GM20000 (cell line): Measurements from ENCODE around the gene RALB.

Experiments used
- DNase-seq: peaks from one replicate; pipeline ENCODE4 v3.0.0; 2012; ENCODE audit warnings: low spot score
- TF ChIP-seq, protein P1 (sequence below): IDR thresholded peaks from 2 replicates; pipeline ENCODE4 v1.5.1; 2012; ENCODE audit warnings: mild to moderate bottlenecking, control low read depth; ENCODE audit errors: extremely low read depth, missing control alignments

Gene RALB

DNA sequence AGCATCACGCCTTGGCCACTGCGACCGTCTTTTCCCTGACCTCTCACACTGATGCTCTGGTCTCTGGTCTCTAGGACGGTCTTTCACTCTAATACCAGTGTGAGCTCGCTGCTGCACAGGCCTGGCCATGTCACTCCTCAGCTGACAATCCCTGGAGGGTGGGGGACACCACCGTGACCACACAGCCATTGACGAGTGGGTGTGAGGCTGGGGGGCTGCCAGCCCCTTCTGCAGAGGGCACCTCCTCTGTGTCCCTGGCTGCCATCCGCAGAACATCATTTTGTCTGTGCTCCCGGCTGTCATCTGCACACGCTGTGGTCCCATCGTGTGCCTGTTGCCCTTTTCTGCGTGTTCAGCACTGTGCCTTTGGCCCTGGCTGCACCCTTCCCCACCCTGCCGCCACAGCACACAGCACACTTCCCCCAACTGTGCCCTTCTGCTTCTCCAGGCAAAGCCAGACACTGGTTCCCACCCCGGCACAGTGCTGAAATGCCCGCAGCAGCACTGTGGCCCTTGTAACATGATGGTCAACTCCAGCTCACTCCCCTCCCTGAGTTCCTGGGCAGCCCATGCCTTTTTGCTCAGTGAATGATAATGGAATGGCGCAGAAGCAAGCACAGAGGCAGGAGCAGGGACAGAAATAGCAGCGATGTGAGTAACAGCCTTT lies 62.8 kb downstream of the RALB start:
- TF ChIP-seq, protein P1, sequence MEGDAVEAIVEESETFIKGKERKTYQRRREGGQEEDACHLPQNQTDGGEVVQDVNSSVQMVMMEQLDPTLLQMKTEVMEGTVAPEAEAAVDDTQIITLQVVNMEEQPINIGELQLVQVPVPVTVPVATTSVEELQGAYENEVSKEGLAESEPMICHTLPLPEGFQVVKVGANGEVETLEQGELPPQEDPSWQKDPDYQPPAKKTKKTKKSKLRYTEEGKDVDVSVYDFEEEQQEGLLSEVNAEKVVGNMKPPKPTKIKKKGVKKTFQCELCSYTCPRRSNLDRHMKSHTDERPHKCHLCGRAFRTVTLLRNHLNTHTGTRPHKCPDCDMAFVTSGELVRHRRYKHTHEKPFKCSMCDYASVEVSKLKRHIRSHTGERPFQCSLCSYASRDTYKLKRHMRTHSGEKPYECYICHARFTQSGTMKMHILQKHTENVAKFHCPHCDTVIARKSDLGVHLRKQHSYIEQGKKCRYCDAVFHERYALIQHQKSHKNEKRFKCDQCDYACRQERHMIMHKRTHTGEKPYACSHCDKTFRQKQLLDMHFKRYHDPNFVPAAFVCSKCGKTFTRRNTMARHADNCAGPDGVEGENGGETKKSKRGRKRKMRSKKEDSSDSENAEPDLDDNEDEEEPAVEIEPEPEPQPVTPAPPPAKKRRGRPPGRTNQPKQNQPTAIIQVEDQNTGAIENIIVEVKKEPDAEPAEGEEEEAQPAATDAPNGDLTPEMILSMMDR, result no peak
- DNase-seq, result no peak

DNA sequence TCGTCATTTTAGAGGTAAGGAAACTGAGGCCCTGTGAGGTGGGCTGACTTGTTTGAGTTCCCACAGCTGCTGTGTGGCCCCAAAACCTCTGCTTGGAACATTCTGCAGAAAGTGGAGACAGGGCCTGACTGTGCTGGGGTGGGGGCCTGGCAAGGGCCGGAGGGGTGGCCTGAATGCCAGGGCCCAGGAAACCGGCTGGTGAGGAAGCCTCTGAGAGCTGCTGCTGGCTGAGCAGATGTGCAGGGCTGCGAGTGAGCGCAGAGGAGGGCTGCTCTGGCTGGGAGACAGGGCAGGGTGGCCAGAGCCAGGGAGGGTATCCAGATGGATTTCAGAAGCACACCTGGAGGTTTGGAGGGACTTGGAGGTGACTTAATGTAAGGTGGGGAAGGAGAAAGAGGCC lies 63.4 kb downstream of the RALB start:
- no peak for DNase-seq
- TF ChIP-seq, protein P1, result no peak

DNA sequence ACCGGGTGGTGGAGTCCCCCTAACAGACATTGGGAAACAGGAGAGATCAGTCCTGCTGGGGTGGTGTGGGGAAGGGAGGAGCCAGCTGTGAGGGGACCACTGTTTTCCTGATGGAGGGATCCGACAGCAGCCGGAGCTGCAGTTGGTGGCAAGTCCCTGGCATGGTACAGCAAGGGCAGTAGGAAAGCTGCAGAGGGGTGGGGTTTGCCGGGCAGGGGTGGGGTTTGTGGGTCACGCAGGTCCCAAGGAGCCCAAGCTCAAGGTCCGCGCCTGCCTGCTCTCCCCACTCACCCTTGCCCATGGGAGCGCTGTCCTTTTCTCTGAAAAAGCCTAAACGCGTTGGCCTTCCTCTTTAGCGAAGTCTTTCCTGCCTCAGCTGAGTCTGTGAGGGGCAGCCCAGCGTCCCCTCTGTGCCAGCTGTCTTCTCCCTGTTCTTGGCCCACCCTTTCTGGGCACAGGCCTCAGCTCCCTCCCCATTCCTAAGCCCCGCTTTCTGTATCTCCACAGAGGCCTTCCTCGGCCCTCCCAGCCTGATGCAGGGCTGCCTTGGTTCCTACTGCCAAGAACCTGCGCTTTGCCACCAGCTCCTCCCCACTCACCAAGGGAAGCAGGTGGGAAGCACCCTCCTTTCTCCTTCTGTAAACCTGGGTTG lies 64.0 kb downstream of the RALB start:
- no peak for DNase-seq
- TF ChIP-seq, protein P1, result no peak

DNA sequence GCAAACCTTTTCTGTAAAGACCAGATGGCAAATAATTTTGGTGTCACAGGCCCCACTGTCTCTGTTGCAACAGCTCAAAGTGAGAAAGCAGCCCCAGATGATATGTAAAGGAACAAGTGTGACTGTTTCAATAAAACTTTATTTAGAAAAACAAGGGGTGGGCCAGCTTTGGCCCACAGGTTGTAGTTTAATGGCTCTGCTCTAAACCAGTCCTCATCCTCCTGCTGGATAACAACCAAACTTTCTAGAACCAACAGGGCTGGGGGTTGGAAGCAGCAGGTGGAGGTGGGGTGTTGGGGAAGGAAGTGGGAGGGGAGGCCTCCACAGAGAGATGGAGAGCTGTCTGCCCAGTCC lies 64.5 kb downstream of the RALB start:
- TF ChIP-seq, protein P1, result no peak
- no peak for DNase-seq

DNA sequence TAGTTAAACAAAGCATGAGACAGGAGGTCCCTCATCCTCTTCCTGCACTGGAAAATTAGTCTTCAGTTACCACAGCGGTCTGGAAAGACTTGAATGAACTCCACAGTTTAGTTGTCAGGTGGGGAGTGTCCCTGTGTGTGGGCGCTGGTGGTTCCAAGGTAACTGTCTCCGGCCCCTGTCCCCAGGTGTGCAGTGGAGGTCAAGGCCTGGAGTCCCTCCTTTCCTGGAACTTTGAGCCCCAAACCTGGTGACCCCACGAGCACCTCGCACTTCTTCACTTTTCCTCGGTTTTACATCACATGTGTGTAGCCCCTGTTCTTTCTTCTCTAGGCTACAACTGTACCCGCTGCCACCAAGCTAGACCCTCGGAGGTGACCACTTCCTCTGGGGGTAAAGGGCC lies 65.3 kb downstream of the RALB start:
- DNase-seq, result no peak

DNA sequence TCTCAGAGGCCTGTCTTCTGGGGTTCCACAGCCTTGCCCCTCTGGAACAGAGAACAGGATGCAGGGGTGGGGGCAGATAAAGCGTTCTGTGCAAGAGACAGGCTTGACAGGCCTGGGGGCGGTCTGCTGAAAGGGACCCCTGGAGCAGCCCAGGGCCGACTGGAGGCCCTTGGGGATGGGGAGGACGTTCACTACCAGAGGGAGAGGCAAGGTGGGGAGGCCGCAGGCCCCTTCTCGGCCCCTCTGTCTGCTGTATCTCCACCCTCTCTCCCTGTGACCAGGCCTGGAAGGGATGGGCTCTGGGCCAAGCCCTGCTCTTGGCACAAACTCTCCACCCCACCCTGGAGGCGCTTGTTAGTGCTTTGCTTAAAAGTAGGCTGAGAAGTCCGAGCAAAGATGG lies 66.0 kb downstream of the RALB start:
- TF ChIP-seq, protein P1, result no peak
- DNase-seq, result no peak

More for the DNA sequence above, 65.3 kb downstream of the RALB start:
- TF ChIP-seq, protein P1, result no peak

DNA sequence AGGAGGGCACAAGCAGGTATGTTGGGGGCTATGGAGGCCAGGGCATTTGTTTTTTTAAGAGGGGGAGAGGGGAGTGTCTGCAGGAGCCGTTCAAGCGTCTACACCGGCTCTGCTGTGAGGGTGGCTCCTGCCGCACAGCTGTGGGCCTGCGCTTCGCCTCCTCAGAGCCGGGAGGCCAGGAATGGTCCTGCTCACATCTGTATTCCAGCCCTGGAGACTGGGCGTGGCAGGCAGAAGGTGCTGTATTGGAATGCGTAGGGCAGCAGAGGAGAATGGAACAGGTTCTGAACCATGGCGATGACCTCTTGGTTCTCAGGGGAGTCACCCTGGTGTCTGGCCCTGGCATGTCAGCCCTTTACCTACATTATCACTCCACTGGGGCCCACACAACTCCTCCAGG lies 66.5 kb downstream of the RALB start:
- no peak for DNase-seq
- TF ChIP-seq, protein P1, result no peak
